Measurements from ENCODE around the gene GALNT11. TPM values are rescaled to one million over a fixed set of nuclear protein-coding genes. Genes with fewer than 3 reads are reported as not detected.

The GALNT11 gene
- total RNA-seq, 1 donor from 2014 or later: 34.1 TPM

GRCh38 chr7:152149363-152149762 lies 123.9 kb downstream of the GALNT11 start:
- no peak for DNase-seq (ENCODE audit: extremely low spot score, unreplicated experiment)
- Mint-ChIP-seq H3K27me3 (ENCODE audit: unreplicated experiment) (no peaks in the 10 kb centered on the region), H3K36me3 (ENCODE audit: unreplicated experiment) (peaks cover 62% of the 10 kb centered on the region), H3K4me3 (ENCODE audit: unreplicated experiment) (no peak overlapping the region), H3K27ac (ENCODE audit: unreplicated experiment) (no peak overlapping the region), H3K9me3 (ENCODE audit: unreplicated experiment) (no peaks in the 10 kb centered on the region), H3K4me1 (ENCODE audit: unreplicated experiment) (peaks cover 9% of the 10 kb centered on the region)
- TF ChIP-seq CTCF (IDR thresholded peaks at IDR 0.05): no peak

GRCh38 chr7:152152267-152152666 lies 126.8 kb downstream of the GALNT11 start:
- no peak for DNase-seq (ENCODE audit: extremely low spot score, unreplicated experiment)
- no peak overlapping the region for H3K4me3 Mint-ChIP-seq (ENCODE audit: unreplicated experiment)
- H3K9me3 Mint-ChIP-seq (ENCODE audit: unreplicated experiment): no peaks in the 10 kb centered on the region
- TF ChIP-seq CTCF (IDR thresholded peaks at IDR 0.05): no peak
- H3K27ac Mint-ChIP-seq (ENCODE audit: unreplicated experiment): no peak overlapping the region
- peaks cover 63% of the 10 kb centered on the region for H3K36me3 Mint-ChIP-seq (ENCODE audit: unreplicated experiment)
- H3K4me1 Mint-ChIP-seq (ENCODE audit: unreplicated experiment): no peaks in the 10 kb centered on the region
- no peaks in the 10 kb centered on the region for H3K27me3 Mint-ChIP-seq (ENCODE audit: unreplicated experiment)

GRCh38 chr7:152158801-152159587 lies 133.5 kb downstream of the GALNT11 start:
- Mint-ChIP-seq H3K27me3 (ENCODE audit: unreplicated experiment) (no peaks in the 10 kb centered on the region), H3K27ac (ENCODE audit: unreplicated experiment) (no peak overlapping the region), H3K4me3 (ENCODE audit: unreplicated experiment) (no peak overlapping the region), H3K36me3 (ENCODE audit: unreplicated experiment) (peaks cover 59% of the 10 kb centered on the region), H3K9me3 (ENCODE audit: unreplicated experiment) (no peaks in the 10 kb centered on the region), H3K4me1 (ENCODE audit: unreplicated experiment) (no peaks in the 10 kb centered on the region)
- DNase-seq (ENCODE audit: extremely low spot score, unreplicated experiment): no peak
- no peak for TF ChIP-seq CTCF (IDR thresholded peaks at IDR 0.05)

- no peaks in the 10 kb centered on the region for H3K9me3 Mint-ChIP-seq (ENCODE audit: unreplicated experiment)
- peaks cover 55% of the 10 kb centered on the region for H3K36me3 Mint-ChIP-seq (ENCODE audit: unreplicated experiment)
- DNase-seq (ENCODE audit: extremely low spot score, unreplicated experiment): no peak
- H3K4me1 Mint-ChIP-seq (ENCODE audit: unreplicated experiment): no peaks in the 10 kb centered on the region
- H3K4me3 Mint-ChIP-seq (ENCODE audit: unreplicated experiment): no peak overlapping the region
- H3K27me3 Mint-ChIP-seq (ENCODE audit: unreplicated experiment): no peaks in the 10 kb centered on the region
- no peak for TF ChIP-seq CTCF (IDR thresholded peaks at IDR 0.05)
- H3K27ac Mint-ChIP-seq (ENCODE audit: unreplicated experiment): no peak overlapping the region
These were observed 135.7 kb downstream of the GALNT11 start for GRCh38 chr7:152161171-152161570.

GRCh38 chr7:152162287-152162686 lies 136.8 kb downstream of the GALNT11 start:
- Mint-ChIP-seq H3K4me3 (ENCODE audit: unreplicated experiment) (no peak overlapping the region), H3K27me3 (ENCODE audit: unreplicated experiment) (no peaks in the 10 kb centered on the region), H3K4me1 (ENCODE audit: unreplicated experiment) (no peaks in the 10 kb centered on the region), H3K36me3 (ENCODE audit: unreplicated experiment) (peaks cover 55% of the 10 kb centered on the region), H3K9me3 (ENCODE audit: unreplicated experiment) (no peaks in the 10 kb centered on the region), H3K27ac (ENCODE audit: unreplicated experiment) (no peak overlapping the region)
- no peak for TF ChIP-seq CTCF (IDR thresholded peaks at IDR 0.05)
- no peak for DNase-seq (ENCODE audit: extremely low spot score, unreplicated experiment)

Other genes with a start within 250 kb of the GALNT11 start
- 13.5 and 14.4 TPM in 2 replicates for gene PRKAG2, start 148.6 kb upstream of the GALNT11 start, total RNA-seq
- not detected in 2 replicates for gene GALNTL5, start 69.2 kb upstream of the GALNT11 start, total RNA-seq

All from osteocyte (in vitro differentiated cells).